Measurements from ENCODE around the gene GTF2B. TPM values are rescaled to one million over a fixed set of nuclear protein-coding genes. Genes with fewer than 3 reads are reported as not detected.
"Not testable (repeated sequence)": the region's sequence is repeated elsewhere in the genome, so short reads cannot be mapped to it uniquely, and the experiment has no call there.

GTF2B gene
- 10 to 100 TPM; 30.1 to 32.5 TPM for total RNA-seq
- 25.1 TPM for polyA plus RNA-seq (ENCODE audit: insufficient read depth, low read depth, low replicate concordance)
- long read RNA-seq, donor 1, transcript GTF2B-201 (7 exons, 1,351 nt): major isoform, 30 of 30 reads
- long read RNA-seq, donor 1, partial matches to known transcripts: 0 of 30 reads
- long read RNA-seq, donor 1, other reads (novel, unspliced or antisense): 0 of 30 reads
- long read RNA-seq, donor 2, transcript GTF2B-201 (7 exons, 1,351 nt): major isoform, 20 of 68 reads
- long read RNA-seq, donor 2, partial matches to known transcripts: 48 of 68 reads
- long read RNA-seq, donor 2, other reads (novel, unspliced or antisense): 0 of 68 reads

DNA sequence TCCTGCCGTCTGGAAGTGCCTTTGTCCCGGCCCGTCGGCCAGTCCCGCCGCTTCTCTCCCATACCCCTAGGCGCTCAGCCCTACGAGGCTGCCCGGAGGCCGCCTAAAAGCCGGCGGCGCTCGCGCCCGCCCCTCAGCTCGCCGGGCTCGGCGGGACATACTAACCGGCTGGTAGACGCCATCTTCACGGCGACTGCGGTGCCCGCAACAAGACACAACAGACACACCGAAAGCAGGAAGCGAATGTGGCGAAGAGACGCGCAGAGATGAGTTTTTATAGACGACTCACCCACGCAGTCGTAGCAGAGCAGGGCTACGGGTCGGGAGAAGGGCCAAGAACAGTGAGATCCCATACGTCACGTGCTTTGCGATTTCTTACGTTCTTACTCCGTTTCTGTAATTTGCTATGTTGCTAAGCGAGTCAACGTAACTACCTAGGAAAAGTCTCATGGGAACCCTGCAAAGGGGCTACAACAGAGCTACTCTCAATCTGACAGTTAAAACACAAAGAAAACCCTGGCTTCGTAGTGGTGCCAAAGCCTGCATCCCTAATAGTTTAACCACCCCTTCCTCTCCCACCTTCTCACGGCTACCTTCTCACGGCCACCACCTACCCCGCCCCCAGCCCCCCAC, at the start of gene GTF2B:
TSS of gene GTF2B (minus strand) at position 250 of the 633 bp plus-strand sequence. CDS start at position 182, 68 bp downstream.
- Histone ChIP-seq H3K4me3 (peak within 1 kb of the TSS; percentile 89 to 96), H3K36me3 (ENCODE audit: low read depth, missing control alignments) (no peaks in the 10 kb centered on the region), H3K9me3 (no peaks in the 10 kb centered on the region), H3K4me1 (peaks cover 5% of the 10 kb centered on the region), H3K27ac (peak within 1 kb of the TSS; percentile 86 to 88), H3K27me3 (no peaks in the 10 kb centered on the region)
- TF ChIP-seq, protein P1, sequence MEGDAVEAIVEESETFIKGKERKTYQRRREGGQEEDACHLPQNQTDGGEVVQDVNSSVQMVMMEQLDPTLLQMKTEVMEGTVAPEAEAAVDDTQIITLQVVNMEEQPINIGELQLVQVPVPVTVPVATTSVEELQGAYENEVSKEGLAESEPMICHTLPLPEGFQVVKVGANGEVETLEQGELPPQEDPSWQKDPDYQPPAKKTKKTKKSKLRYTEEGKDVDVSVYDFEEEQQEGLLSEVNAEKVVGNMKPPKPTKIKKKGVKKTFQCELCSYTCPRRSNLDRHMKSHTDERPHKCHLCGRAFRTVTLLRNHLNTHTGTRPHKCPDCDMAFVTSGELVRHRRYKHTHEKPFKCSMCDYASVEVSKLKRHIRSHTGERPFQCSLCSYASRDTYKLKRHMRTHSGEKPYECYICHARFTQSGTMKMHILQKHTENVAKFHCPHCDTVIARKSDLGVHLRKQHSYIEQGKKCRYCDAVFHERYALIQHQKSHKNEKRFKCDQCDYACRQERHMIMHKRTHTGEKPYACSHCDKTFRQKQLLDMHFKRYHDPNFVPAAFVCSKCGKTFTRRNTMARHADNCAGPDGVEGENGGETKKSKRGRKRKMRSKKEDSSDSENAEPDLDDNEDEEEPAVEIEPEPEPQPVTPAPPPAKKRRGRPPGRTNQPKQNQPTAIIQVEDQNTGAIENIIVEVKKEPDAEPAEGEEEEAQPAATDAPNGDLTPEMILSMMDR (IDR thresholded peaks at IDR 0.05): peak in 1 of 3 experiments; percentile 32
- TF ChIP-seq POLR2A (IDR thresholded peaks at IDR 0.05): peak; percentile 25
- WGBS, 2 donors: 0 to 1% methylated on average over 41 to 47 of the region's 47 CpGs
- DNase-seq: peak; percentile 97
- intact Hi-C loops (cut with DNase I; ENCODE audit: low total_unique reads): no loop called here

DNA sequence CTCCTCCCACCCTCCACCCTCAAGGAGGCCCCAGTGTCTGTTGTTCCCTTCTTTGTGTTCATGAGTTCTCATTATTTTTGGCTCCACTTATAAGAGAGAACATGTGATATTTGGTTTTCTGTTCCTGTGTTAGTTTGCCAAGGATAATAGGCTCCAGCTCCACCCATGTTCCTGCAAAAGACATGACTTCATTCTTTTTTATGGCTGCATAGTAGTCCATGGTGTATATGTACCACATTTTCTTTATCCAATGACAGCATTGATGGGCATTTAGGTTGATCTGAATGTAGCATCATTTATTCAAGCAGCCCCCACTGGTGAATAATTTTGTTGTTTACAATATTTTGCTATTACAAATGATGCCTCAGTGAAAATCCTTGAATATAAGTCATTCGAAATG, 47.2 kb upstream of the GTF2B start:
- H3K4me1 ChIP-seq; H3K36me3 ChIP-seq (ENCODE audit: low read depth, missing control alignments); H3K9me3 ChIP-seq; H3K4me3 ChIP-seq; DNase-seq; H3K27ac ChIP-seq; intact Hi-C loops (cut with DNase I; ENCODE audit: low total_unique reads); H3K27me3 ChIP-seq: not testable (repeated sequence)
- 91 to 95% methylated on average over 1 of the region's 1 CpG for WGBS, 2 donors

- H3K9me3 ChIP-seq: no peaks in the 10 kb centered on the region
- no peak overlapping the region for H3K27ac ChIP-seq
- H3K4me1 ChIP-seq: no peaks in the 10 kb centered on the region
- intact Hi-C loops (cut with DNase I; ENCODE audit: low total_unique reads): no loop called here
- H3K4me3 ChIP-seq: no peak overlapping the region
- no peaks in the 10 kb centered on the region for H3K27me3 ChIP-seq
- H3K36me3 ChIP-seq (ENCODE audit: low read depth, missing control alignments): no peaks in the 10 kb centered on the region
- no peak for TF ChIP-seq POLR2A (IDR thresholded peaks at IDR 0.05)
- TF ChIP-seq, protein P1 (IDR thresholded peaks at IDR 0.05): no peak
- 82 to 90% methylated on average over 4 of the region's 4 CpGs for WGBS, 2 donors
- no peak for DNase-seq
These were observed 45.5 kb upstream of the GTF2B start for GRCh38 chr1:88936760-88937342.

GRCh38 chr1:88936223-88936523, 44.8 kb upstream of the GTF2B start:
- no peak overlapping the region for H3K4me3 ChIP-seq
- no peaks in the 10 kb centered on the region for H3K9me3 ChIP-seq
- no peaks in the 10 kb centered on the region for H3K36me3 ChIP-seq (ENCODE audit: low read depth, missing control alignments)
- no peaks in the 10 kb centered on the region for H3K27me3 ChIP-seq
- intact Hi-C loops (cut with DNase I; ENCODE audit: low total_unique reads): no loop called here
- TF ChIP-seq, protein P1 (IDR thresholded peaks at IDR 0.05): peak in 1 of 3 experiments; percentile 5
- no peak for TF ChIP-seq POLR2A (IDR thresholded peaks at IDR 0.05)
- H3K4me1 ChIP-seq: no peaks in the 10 kb centered on the region
- no peak overlapping the region for H3K27ac ChIP-seq
- DNase-seq: no peak

DNA sequence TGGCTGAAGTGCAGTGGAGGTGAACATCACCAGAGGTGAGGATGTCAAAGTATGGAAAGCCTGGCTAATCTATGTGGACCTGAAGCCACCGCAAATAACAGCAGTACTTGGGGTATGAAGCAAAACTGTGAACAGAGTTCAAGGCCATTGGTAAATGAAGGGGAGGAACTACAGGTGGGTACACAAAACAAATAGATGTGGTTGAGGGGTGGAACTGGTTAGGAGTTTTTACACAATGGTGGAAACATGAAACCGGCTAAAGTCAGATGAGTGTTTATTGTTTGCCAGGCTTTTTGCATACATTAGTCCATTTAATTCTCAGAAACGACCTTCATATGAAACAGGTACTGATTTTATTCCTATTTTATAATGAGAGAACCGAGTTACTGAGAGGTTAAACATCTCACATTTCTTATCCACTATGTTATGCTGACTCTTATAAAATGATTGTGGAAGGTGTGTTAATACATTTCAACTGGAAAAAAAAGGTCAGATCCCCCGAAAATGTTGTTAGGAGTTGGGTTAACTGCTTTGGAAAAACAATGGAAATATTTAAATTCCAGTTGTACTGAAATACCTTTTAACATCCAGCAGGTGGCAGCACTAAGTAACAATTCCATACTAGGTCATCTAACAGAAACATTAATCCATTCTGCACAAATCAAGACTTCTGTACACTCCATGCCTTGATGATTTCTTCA, 44.3 kb upstream of the GTF2B start:
- no peak overlapping the region for H3K27ac ChIP-seq
- no peaks in the 10 kb centered on the region for H3K9me3 ChIP-seq
- WGBS, 2 donors: 66 to 71% methylated on average over 5 of the region's 5 CpGs
- no peak for TF ChIP-seq POLR2A (IDR thresholded peaks at IDR 0.05)
- TF ChIP-seq, protein P1 (IDR thresholded peaks at IDR 0.05): peak; percentile 22 to 83 (median 51)
- H3K36me3 ChIP-seq (ENCODE audit: low read depth, missing control alignments): no peaks in the 10 kb centered on the region
- intact Hi-C loops (cut with DNase I; ENCODE audit: low total_unique reads): no loop called here
- no peaks in the 10 kb centered on the region for H3K27me3 ChIP-seq
- DNase-seq: no peak
- no peaks in the 10 kb centered on the region for H3K4me1 ChIP-seq
- no peak overlapping the region for H3K4me3 ChIP-seq

- H3K9me3 ChIP-seq; DNase-seq; H3K4me3 ChIP-seq; intact Hi-C loops (cut with DNase I; ENCODE audit: low total_unique reads); H3K27ac ChIP-seq; H3K4me1 ChIP-seq; H3K27me3 ChIP-seq; H3K36me3 ChIP-seq (ENCODE audit: low read depth, missing control alignments): not testable (repeated sequence)
- WGBS, 2 donors: 93% methylated on average over 7 of the region's 7 CpGs
These were observed 38.8 kb upstream of the GTF2B start for GRCh38 chr1:88930176-88930575.
